GM19397 (cell line): ENCODE measurements around the gene CASP8.

Experiments
- ATAC-seq: cut with Tn5 transposase; IDR thresholded peaks from one replicate; pipeline ENCODE4 v1.9.1; 2021; ENCODE audit warnings: mild to moderate bottlenecking, moderate library complexity; ENCODE audit not compliant: unreplicated experiment

The CASP8 gene

GRCh38 chr2:201329409-201329808 is 69.1 kb downstream of the CASP8 start:
- no peak for ATAC-seq
